CD1c-positive myeloid dendritic cell (primary cell): Measurements from ENCODE around the gene KRTAP10-12.
"Not testable (repeated sequence)": the region's sequence is repeated elsewhere in the genome, so short reads cannot be mapped to it uniquely, and the experiment has no call there.

ENCODE experiments used
- DNase-seq: peaks from one replicate; pipeline ENCODE4 v3.0.0-alpha.2; 2016; ENCODE audit errors: extremely low spot score

KRTAP10-12 gene

DNA sequence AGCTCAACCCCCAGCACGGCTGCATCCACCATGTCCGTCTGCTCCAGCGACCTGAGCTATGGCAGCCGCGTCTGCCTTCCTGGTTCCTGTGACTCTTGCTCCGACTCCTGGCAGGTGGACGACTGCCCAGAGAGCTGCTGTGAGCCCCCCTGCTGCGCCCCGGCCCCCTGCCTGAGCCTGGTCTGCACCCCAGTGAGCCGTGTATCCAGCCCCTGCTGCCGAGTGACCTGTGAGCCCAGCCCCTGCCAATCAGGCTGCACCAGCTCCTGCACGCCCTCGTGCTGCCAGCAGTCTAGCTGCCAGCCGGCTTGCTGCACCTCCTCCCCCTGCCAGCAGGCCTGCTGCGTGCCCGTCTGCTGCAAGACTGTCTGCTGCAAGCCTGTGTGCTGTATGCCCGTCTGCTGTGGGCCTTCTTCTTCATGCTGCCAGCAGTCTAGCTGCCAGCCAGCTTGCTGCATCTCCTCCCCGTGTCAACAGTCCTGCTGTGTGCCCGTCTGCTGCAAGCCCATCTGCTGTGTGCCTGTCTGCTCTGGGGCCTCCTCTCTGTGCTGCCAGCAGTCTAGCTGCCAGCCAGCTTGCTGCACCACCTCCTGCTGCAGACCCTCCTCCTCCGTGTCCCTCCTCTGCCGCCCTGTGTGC is at the start of gene KRTAP10-12:
KRTAP10-12 (plus strand) TSS at position 1 of the 639 bp plus-strand sequence; CDS start at position 31, 30 bp downstream.
- DNase-seq: not testable (repeated sequence)

GRCh38 chr21:44647222-44647552 is 49.8 kb upstream of the KRTAP10-12 start:
- no peak for DNase-seq

GRCh38 chr21:44648557-44649311 is 48.2 kb upstream of the KRTAP10-12 start:
- DNase-seq: no peak

DNA sequence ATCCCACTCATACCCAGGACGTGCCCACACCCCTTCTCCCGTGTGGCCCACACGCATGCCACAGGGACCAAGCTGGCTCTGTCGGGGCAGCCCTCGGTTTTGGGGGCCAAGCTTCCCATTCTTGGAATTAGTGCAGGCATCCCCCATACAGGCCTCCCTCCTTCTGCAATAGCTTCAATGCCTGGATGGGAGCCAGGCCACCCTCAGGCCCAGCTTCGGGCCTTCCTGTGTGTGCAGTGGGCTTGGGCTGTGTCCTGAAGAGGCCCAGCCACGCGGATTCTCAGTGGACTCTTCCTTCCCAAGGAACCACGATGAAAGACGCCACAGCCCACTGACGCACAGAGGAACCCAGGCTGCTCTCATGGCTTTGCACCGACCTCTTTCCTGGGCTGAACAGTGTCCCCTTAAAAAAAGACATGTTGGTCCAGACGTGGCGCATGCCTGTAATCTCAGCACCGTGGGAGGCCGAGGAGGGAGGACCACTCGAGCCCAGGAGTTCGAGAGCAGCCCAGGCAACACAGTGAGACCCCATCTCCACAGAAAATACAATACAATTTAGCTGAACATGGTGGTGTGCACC is 47.4 kb upstream of the KRTAP10-12 start:
- DNase-seq: no peak

DNA sequence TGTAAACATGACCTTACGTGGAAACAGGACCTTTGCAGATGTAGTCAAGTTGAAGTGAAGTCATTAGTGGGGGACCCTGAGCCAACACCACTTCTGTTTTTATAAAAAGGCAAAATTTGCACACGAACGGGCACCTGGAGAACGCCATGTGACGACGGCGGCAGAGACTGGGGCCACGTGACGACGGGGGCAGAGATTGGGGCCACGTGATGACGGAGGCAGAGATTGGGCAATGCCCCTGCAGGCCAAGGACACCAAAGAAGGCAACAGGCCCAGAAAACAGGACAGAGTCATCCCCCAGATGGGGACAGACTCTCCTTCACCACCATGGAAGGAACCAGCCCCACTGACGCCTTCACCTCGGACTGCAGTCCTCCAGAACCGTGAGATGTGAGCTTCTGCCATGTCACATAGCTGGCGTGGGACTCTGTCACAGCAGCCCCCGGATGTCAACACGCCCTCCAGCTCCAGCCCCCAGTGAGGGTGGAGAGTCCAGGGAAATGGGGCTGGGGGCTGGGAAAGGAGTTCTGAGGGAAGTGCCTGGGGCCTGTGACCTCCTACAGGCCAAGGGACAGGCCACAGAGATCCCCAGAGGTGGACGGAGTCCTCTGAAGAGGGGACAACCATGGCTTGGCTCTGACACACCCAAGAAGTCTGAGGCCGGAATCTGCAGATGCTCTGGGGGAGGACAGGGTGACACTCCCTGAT is 46.6 kb upstream of the KRTAP10-12 start:
- DNase-seq: no peak

DNA sequence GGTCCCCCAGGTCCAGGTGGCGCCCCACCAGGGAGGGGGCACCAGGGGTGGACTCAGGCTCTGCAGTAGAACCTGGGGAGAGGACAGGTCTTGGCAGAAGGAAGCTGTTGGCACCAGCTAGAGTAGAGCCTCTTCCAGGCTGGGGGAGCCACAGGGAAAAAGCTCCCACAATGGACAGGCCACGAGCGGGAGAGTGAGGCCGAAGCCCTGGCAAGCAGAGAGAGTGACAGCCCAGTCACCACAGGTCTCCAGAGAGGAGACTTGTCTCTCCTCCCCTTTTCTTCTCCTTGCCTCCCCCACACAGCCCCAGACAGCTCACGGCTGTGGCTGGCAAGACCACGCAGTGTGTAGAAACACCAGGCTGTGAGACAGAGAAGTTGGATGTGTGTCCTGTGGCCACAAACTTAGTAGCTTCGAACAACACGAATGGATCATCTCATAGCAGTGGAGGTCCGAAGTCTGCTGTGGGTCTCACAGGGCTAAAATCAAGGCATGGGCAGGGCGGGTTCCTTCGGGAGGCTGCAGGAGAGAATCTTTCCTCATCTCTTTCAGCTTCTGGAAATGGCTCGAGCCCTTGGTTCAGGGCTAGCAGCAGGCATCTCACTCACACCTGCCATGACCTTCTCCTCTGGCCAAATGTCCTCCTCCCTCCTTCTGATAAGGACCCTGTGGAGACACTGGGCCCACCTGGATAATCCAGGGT is 45.8 kb upstream of the KRTAP10-12 start:
- DNase-seq: no peak

DNA sequence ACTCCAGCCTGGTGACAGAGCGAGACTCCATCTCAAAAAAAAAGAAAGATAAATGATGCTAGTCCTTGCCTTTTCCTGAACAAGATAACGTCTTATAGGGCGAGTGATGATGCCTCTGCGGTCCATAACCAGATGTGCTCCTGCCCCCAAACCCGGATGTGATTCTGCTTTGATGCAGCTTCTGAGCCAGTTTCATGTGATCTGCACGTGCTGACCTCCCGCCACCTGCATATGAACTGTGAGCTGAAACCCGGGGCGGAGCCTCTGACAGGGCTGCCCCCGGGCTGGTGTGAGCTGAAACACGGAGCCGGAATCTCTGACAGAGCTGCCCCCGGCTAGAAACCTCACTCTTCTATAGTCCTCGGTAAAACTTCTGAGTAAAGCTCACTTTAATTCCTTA is 43.8 kb upstream of the KRTAP10-12 start:
- DNase-seq: no peak

GRCh38 chr21:44653656-44654575 is 43.1 kb upstream of the KRTAP10-12 start:
- DNase-seq: no peak

- no peak for DNase-seq
Observed at GRCh38 chr21:44654576-44655175, 42.3 kb upstream of the KRTAP10-12 start, which contains the start of gene KRTAP12-4. TSS of gene KRTAP12-4 (minus strand) at chr21:44654659. CDS start at chr21:44654614, 45 bp downstream.

GRCh38 chr21:44656868-44657267 is 40.1 kb upstream of the KRTAP10-12 start:
- DNase-seq: no peak

DNA sequence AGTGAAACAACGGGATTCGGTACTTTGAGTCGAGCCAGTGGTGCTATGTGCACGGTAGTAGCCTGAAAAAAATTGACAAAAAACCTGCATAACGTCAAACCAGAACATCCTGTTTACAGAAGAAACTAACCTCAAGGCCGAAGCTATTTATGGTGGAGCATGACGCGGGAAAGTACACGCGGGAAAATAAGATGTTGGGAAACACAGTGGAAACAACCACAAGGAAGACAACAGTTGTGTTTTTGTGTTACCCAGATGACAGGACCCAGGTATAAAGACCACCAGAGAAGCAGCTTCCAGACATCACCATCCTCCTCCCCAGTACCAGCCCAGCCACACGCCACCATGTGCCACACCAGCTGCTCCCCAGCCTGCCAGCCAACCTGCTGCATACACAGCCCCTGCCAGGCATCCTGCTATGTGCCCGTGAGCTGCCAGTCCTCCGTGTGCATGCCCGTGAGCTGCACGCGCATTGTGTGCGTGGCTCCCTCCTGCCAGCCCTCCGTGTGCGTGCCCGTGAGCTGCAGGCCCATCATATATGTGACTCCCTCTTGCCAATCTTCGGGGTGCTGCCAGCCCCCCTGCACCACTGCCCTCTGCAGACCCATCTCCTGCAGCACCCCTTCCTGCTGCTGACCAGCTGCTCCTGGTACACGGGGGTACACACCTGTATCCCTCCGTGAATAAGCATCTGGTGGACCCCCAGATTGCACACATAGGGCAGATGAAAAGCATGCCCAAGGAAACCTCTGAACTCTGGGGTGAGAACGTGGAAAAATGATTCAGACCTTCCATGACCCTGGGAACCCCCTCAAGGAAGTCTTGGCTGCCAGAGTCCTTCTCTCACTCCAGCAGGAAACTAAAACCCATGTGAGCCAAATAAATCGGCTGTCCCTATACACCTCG is 39.1 kb upstream of the KRTAP10-12 start, which contains the start of gene KRTAP12-3:
KRTAP12-3 (plus strand) TSS at position 298 of the 906 bp plus-strand sequence; CDS start at position 346, 48 bp downstream.
- DNase-seq: peak; percentile 30

GRCh38 chr21:44658541-44658910 is 38.4 kb upstream of the KRTAP10-12 start:
- no peak for DNase-seq

- DNase-seq: peak; percentile 1
Observed at GRCh38 chr21:44658913-44659595, 37.9 kb upstream of the KRTAP10-12 start.

GRCh38 chr21:44661567-44661966 is 35.4 kb upstream of the KRTAP10-12 start:
- not testable (repeated sequence) for DNase-seq

- DNase-seq: no peak
Observed at GRCh38 chr21:44664691-44665090, 32.3 kb upstream of the KRTAP10-12 start.

DNA sequence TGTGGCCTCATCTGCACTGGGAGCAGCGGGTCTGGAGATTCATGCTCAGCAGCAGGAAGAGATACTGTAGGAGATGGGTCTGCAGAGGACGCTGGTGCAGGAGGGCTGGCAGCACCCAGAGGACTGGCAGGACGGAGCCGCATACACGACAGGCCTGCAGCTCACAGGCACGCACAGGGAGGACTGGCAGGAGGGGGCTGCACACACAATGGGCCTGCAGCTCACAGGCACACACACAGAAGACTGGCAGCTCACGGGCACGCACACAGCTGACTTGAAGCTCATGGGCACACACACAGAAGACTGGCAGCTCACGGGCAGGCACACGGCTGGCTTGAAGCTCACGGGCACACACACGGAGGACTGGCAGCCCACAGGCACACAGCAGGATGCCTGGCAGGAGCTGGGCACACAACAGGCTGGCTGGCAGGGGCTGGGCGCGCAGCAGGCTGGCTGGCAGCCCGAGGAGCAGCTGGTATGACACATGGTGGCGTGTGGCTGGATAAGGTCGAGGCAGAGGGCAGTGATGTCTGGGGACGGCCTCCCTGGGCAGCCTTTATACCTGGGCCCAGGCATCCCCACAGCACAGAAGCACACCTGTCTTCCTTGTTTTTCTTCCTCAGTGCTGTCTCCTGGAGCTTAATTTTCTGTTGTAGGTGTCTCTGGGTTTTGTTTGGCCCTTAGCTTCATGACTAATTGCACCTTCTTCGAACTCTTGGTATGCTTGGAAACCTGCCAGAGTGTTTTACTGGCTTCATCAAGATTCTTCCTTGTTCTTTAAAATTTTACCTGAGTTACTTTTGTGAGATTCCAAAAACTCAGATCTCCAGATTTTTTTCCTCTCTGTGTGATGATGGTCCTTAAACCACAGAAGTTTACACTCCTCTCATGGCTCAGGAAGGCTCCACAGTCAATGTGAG is 30.3 kb upstream of the KRTAP10-12 start, which contains the start of gene KRTAP12-2:
KRTAP12-2 (minus strand) TSS at position 527 of the 920 bp plus-strand sequence; CDS start at position 486, 41 bp downstream.
- DNase-seq: no peak

- DNase-seq: no peak
Observed at GRCh38 chr21:44667612-44668011, 29.4 kb upstream of the KRTAP10-12 start.
